ENCODE measurements around the gene TMEM69.

GRCh38 chr1:45666836-45667235 lies 21.1 kb upstream of the TMEM69 start:
- TF ChIP-seq POLR2A (IDR thresholded peaks at IDR 0.05) (no peak), CTCF (IDR thresholded peaks at IDR 0.05) (no peak)

All from testis (tissue), 2 donors.